T-helper 9 cell (primary cell): ENCODE results near the gene MYOF.
"Not testable (repeated sequence)": the region's sequence is repeated elsewhere in the genome, so short reads cannot be mapped to it uniquely, and the experiment has no call there.

Experiments used
- DNase-seq: peaks from one replicate; pipeline ENCODE4 v3.0.0-alpha.2; 2020

The MYOF gene

GRCh38 chr10:93344691-93345090 lies 137.4 kb downstream of the MYOF start:
- no peak for DNase-seq

- no peak for DNase-seq
These were observed 139.2 kb downstream of the MYOF start for GRCh38 chr10:93342921-93343320.

GRCh38 chr10:93342366-93342765 lies 139.8 kb downstream of the MYOF start:
- no peak for DNase-seq

DNA sequence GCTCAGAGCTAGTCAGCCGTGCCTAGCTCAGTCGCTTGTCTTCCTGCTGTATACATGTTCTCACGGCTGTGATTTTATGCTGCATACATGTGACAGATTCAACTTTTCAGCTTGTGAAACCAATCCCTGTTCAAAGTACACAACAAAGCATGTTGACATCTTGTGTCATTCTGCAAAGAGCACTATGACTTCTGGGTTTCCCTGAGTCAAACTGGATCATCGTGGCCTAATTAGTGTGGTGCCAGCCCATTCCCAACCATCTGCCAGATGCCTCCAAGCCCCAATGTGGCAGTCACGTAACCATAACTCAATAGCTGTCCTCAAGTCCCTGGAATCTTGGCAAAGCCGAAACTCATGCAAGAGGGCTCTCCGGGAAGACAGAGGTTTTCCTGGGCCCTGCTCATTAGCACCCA lies 144.8 kb downstream of the MYOF start:
- DNase-seq = no peak

- DNase-seq = no peak
These were observed 145.5 kb downstream of the MYOF start for GRCh38 chr10:93336678-93337077.

GRCh38 chr10:93336110-93336509 lies 146.0 kb downstream of the MYOF start:
- no peak for DNase-seq

DNA sequence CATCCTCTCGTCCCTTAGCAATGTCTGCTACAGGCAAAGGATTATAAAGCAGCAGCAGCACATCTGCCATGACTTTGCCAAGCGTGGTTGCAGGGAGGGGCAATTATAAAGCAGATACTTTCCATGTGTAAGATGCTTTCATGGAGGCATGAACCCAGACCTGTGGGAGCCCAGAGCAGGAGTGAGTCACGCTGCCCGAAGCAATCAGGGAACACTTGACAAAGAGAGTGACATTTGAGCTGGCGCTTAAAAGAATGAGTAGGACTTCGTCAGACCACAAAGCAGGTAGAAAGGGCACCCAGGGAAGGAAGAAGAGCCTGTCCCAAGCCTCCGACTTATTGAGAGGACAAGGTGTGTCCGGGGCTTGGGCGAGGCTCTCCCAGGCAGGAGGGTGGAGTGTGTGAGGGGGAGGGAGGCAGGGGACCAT lies 147.2 kb downstream of the MYOF start:
- no peak for DNase-seq

DNA sequence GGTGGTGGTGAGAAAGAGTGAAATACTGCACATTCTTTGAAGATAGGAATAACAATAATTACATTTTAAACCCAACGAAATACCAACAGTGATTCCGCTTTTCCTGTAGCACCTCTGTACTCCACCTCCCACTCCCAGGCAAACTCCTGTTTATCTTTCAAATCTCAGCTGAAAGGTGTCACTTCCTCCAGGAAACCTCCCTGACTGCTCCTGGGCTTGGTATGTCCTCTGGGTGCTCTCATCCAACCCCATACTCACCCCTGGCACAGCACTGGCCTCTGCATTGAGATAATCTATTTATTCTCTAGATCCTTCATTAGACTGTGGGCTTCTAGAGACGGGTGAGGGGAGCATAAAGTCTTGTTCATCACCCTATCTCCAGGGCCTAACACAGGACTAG lies 148.0 kb downstream of the MYOF start:
- DNase-seq = no peak

DNA sequence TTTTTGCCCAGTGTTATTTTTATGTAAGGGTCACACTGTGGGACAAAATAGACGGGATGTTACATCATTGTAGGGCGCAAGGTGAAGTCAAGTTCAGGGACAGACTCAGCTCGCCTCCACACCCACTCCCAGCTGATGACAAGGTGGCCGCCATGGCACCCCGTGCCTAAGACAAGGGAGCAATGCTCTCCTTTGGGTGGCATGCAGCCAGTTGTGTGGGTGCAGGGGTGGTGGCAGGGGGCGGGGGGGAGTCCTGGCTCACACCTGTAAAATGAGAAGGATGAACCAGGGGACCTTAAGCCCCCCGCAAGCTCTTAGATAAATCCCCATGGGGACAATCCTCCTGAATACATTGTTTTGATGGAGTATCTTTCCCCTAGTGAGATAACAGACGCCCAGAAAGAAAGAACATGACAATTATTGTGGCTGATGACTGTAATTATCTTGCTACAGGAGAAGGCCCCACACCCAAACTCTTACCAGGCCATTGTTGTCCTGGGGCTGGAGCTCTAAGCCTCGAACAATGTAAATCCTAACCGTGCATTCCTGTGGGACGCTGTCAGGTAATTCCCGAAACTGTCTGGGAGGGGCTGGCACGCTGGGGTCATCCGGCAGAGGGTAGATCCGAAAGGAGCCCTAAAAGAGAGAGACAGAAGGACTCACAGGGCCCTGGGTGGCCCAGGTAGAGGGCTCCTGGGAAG lies 148.7 kb downstream of the MYOF start:
- no peak for DNase-seq

GRCh38 chr10:93330824-93331223 lies 151.3 kb downstream of the MYOF start:
- no peak for DNase-seq

GRCh38 chr10:93319896-93320295 lies 162.2 kb downstream of the MYOF start:
- DNase-seq = no peak

GRCh38 chr10:93319096-93319495 lies 163.0 kb downstream of the MYOF start:
- DNase-seq = no peak

DNA sequence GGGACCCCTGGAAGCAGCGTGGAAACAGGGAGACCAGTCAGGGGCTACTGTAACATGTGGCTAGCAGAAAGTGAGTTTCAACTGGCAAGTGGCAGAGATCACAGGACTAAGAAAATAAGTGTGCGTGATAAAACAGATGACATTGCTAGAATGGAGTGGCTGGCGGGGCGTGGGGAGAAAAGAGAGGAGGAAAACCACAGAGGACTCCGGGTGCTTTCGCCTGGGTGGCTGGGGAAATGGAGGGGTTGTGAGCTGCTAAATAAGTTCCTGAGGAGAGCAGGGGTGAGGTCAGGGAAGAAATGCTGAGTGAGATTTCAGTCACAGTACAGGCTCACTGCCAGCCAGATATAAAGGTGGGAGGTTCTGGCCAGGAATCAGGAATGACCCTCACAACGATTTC lies 166.9 kb downstream of the MYOF start:
- DNase-seq = no peak

DNA sequence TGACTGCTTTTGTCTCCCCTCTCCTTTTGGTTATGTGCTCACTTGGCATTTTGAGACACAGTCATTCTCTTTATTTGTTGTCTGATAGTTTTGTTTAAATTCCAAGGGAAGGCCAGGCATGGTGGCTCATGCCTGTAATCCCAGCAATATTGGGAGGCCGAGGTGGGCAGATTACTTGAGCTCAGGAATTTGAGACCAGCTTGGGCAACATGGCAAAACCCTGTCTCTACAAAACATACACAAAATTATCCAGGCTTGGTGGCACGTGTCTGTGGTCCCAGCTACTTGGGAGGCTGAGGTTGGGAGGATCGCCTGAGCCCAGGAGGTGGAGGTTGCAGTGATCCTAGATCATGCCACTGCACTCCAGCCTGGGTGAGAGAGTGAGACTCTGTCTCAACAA lies 167.5 kb downstream of the MYOF start:
- not testable (repeated sequence) for DNase-seq

DNA sequence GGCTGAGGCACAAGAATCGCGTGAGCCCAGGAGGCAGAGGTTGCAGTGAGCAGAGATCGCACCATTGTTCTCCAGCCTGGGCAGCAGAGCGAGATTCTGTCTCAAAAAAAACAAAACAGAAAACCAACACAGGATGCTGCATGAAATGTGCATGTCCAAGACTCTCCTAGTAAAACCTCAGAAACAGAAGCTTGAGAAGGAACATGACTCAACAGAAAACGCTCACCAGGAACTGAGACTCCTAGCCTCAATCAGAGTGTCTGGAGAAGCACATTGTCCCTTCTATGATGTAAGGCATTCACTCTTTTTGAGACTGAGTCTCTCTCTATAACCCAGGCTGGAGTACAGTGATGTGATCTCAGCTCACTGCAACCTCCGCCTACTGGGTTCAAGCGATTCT lies 168.3 kb downstream of the MYOF start:
- no peak for DNase-seq

DNA sequence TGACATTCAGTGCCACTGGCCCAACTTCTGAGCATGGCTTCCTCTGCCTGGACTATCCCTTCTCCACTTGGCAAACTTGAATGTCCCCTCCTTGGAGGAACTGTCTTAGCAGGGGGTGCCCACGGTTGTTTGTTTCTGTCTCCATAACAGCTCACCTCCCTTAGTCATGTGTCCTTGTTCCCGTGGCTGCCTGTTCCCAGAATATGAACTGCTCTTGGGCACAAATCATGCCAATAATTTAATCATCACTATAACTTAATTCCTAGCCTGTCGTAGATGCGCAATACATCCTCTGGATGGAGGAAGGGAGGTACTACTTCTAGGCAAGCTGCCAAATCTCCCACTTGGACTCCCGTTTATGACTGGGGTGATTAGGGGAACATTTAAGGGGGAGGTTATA lies 173.1 kb downstream of the MYOF start:
- DNase-seq = no peak

- no peak for DNase-seq
These were observed 177.0 kb downstream of the MYOF start for GRCh38 chr10:93305122-93305521.

GRCh38 chr10:93300981-93301380 lies 181.2 kb downstream of the MYOF start:
- DNase-seq = no peak

DNA sequence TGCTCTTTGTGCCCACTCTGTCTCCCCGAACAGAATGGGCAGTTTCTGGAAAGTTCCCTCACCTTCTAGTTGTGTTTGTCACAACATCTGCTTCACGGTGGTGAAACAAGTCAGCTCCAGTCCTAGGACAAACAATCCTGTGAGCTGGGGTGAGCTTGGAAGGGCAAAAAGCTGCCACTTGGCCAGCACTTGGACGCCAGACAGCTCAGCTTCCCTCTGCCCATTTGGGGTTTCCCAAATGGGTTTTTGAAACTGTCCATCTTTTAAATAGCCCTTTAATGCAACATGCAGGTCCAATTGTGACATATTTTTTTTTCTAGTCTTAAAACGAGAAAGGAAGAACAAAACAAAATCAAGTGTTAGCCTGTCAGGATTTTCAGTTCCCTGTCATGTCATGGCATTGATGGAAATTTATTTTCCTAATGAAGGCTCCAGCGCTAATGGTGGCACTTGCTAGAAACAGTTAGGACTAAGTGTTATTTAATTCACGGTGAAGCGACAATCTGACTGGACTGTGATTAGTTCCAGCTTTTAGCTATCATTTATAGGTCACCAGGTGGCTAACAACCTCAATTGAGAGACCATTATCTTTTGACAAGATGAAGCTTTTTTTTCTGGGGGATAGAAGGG lies 181.7 kb downstream of the MYOF start:
- no peak for DNase-seq

DNA sequence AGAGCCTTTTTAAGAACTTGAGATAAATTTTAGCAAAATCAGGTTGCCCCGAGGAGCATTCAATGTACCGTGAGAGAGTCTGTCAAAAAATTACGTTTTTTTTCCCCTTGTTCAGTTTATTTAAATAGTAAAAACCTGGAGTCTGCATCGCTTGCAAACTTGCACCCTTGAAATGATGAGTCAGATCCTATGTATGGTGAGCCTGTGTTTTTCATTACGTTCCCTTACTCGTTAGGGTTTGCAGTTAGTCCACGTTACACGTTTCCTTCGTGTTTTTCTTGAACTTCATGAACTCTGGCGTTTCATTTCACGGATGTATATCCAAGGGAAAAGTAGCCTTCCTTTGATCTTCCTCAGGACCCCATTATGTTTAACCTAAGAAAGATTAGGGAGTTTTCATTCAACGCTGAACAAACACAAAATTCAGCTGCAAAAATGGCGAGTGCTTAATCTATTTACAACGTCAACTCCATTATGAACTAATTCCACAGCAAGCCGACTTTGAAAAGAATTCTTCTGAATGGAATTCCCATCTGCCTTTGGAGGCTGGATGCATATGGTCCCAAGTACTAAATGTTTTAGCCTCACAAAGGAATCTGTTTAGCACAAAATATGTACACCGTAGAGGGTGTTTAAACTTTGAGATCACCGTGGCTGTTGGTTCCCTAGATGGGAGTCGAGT lies 182.4 kb downstream of the MYOF start:
- DNase-seq = no peak

DNA sequence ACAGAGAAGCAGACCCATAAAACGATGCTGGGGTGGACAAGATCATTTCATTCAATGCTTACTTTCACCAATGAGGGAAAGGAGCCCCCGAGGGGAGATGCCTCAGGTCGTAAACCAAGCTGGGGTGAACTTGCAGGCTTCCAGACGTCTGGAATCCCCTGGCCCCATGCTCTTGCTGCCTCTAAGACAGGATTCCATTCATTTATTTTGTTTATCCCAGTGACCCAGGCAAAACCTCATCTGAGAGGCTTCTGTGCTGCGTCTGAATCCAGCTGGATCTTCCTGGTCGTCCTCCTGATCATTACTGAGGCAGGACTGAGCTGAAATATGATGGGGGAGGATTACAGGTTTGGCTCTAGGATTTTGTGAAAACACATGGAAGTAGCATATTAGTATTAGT lies 182.9 kb downstream of the MYOF start:
- DNase-seq = no peak

DNA sequence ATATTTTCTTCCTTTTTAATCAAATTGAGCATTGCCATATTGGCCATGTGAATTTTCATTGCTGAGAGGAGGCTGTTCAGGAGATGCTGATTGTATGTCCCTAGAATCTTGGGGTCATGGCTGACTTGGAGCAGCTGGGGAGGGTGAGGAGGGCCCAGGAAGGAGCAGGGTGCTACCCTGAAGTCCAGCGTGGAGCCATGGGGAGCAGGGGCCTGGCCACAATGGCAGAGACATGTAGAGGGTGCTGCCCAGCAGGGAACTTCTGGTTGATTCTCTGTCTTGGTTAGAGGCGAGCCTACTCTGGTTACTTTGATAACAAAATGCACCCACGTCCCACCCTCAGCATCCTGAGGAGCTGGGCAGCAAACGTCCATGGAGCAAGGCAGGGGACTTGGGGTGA lies 186.0 kb downstream of the MYOF start:
- DNase-seq = no peak

DNA sequence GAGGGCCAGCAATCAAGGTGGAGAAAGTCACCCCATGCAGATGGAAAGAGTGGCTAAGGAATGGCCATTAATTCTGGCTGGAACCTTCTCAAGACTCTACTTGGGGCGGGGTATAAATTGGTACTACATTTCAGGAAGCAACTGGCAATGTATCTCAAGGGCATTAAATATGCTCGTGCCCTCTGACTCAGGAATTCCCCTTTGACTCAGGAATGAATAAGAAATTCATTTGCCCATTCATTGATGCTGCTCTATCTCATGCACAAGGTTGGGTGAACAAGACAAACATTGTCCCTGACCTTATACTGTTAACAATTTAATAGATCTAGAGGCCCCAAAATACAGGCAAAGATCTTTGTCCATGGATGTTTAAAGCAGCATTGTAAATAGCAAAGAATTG lies 188.1 kb downstream of the MYOF start:
- DNase-seq = no peak

DNA sequence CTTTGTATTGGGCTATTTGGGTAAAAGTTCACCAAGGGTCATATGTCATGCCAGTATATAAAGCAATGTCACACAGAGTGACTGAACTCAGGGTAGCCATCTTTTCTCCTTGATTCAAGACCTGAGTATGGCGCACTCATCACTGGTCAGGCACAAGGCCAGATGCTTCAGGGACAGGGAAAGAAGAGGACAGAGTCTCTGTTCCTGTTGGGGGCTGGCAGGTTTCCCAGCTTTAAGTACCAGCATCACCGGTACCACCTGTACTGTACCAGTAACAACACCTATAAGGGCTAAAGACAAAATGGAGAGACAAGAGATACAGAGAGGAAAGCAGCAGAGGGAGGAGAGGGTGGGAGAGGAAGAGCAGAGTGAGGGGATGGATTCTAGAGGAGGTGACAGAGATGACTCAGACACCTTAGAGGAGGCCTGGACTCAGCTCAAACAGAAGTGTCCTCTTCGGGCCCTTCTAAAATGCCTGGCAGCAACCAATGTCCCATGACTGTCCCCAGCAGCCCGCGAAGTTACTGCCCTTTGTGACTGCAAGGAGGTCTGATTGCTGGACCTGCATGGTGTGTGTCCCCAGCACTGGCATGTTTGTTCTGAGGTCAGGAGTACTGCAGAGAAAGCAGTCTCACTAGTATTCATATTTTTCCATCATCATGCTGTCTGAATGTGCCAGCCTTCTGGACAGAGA lies 191.3 kb downstream of the MYOF start:
- no peak for DNase-seq
